HepG2 (cell line): ENCODE data around the gene NRN1L. TPM values are rescaled to one million over a fixed set of nuclear protein-coding genes. Genes with fewer than 3 reads are reported as not detected.
A peak's percentile ranks its signal among the peaks of the same experiment; 100 is the strongest.

Experiments used
- KAT7 ChIP-seq: IDR thresholded peaks from 2 replicates; pipeline ENCODE4 v1.6.1; 2018; ENCODE audit warnings: borderline replicate concordance, missing compliant biosample characterization
- MXD4 ChIP-seq: IDR thresholded peaks from 2 replicates; pipeline ENCODE4 v1.6.1; 2016; ENCODE audit warnings: mild to moderate bottlenecking, missing biosample characterization, missing genetic modification reagents
- NAIF1 ChIP-seq: sonication (generic); formaldehyde crosslinking; IDR thresholded peaks from 2 replicates; pipeline ENCODE4 v1.5.0; 2020; ENCODE audit warnings: mild to moderate bottlenecking, missing genetic modification reagents, borderline replicate concordance
- REXO4 ChIP-seq: sonication (generic); formaldehyde crosslinking; IDR thresholded peaks from 2 replicates; pipeline ENCODE4 v1.8.0; 2022; ENCODE audit warnings: missing genetic modification reagents, mild to moderate bottlenecking, borderline replicate concordance
- ZNF292 ChIP-seq: sonication (generic); formaldehyde crosslinking; IDR thresholded peaks from 2 replicates; pipeline ENCODE4 v1.8.1; 2022; ENCODE audit warnings: mild to moderate bottlenecking, low read depth, missing genetic modification reagents, borderline replicate concordance
- polyA plus RNA-seq, 8 experiments: library from polyadenylated mRNA; depleted of rRNA in 3 of 8; stranded (reverse) in 7 of 8; unstranded in 1 of 8; fragments of >200 nt; fragmentation: Illumina TruSeq in 4 of 8; extraction: Trizol in 4 of 8; gene quantifications; 2 replicates each; pipeline versions ENCODE4 v1.2.1 to v1.2.3, GENCODE V29; 2011 to 2016; ENCODE audit warnings: low read depth in 4 of 8, missing spikeins in 1 of 8, mixed read lengths in 1 of 8; ENCODE audit not compliant: insufficient read depth in 1 of 8
- total RNA-seq, 5 experiments: library from RNA; depleted of rRNA; stranded (reverse); fragments of >200 nt; fragmentation: Illumina TruSeq; extraction: Trizol; gene quantifications; 2 replicates each; pipeline ENCODE4 v1.2.3, GENCODE V29; 2016; ENCODE audit warnings: low read depth in 1 of 5
- TF ChIP-seq, protein P1 (sequence below): sonication (generic); formaldehyde crosslinking; IDR thresholded peaks from 2 replicates; pipeline ENCODE4 v1.5.0; 2020; ENCODE audit warnings: mild to moderate bottlenecking, missing genetic modification reagents, moderate library complexity
- TF ChIP-seq, protein P2 (sequence below): sonication (generic); formaldehyde crosslinking; IDR thresholded peaks from 2 replicates; pipeline ENCODE4 v1.4.0; 2020; ENCODE audit warnings: missing genetic modification reagents, mild to moderate bottlenecking, borderline replicate concordance
- TF ChIP-seq, protein P3 (sequence below): sonication (generic); formaldehyde crosslinking; IDR thresholded peaks from 2 replicates; pipeline ENCODE4 v1.8.0; 2023; ENCODE audit warnings: mild to moderate bottlenecking, missing genetic modification reagents
- TF ChIP-seq, protein P4 (sequence below): sonication (generic); formaldehyde crosslinking; IDR thresholded peaks from 2 replicates; pipeline ENCODE4 v1.4.0; 2020; ENCODE audit warnings: missing genetic modification reagents
- TF ChIP-seq, protein P5 (sequence below): sonication (generic); formaldehyde crosslinking; conservative IDR thresholded peaks from 2 replicates; pipeline ENCODE4 v1.8.0; 2022; ENCODE audit warnings: missing genetic modification reagents
- TF ChIP-seq, protein P6 (sequence below), 2 experiments: IDR thresholded peaks; 2 replicates each; pipeline ENCODE4 v1.6.1; 2011 to 2012; ENCODE audit warnings: low read length in 2 of 2, borderline replicate concordance in 1 of 2, low read depth in 1 of 2, mild to moderate bottlenecking in 1 of 2, moderate library complexity in 1 of 2
- TF ChIP-seq, protein P7 (sequence below): sonication (generic); formaldehyde crosslinking; IDR thresholded peaks from 2 replicates; pipeline ENCODE4 v1.5.1; 2020; ENCODE audit warnings: missing genetic modification reagents, mild to moderate bottlenecking, borderline replicate concordance
- TF ChIP-seq, protein P8 (sequence below): IDR thresholded peaks from 2 replicates; pipeline ENCODE4 v1.6.1; 2016; ENCODE audit warnings: low read depth, borderline replicate concordance

NRN1L gene
- total and polyA plus RNA-seq, 2 of the 13 experiments (the other 11 are each of a cell fraction or from before 2014, with no cell fraction given), result 0.53 to 1.2 TPM

DNA sequence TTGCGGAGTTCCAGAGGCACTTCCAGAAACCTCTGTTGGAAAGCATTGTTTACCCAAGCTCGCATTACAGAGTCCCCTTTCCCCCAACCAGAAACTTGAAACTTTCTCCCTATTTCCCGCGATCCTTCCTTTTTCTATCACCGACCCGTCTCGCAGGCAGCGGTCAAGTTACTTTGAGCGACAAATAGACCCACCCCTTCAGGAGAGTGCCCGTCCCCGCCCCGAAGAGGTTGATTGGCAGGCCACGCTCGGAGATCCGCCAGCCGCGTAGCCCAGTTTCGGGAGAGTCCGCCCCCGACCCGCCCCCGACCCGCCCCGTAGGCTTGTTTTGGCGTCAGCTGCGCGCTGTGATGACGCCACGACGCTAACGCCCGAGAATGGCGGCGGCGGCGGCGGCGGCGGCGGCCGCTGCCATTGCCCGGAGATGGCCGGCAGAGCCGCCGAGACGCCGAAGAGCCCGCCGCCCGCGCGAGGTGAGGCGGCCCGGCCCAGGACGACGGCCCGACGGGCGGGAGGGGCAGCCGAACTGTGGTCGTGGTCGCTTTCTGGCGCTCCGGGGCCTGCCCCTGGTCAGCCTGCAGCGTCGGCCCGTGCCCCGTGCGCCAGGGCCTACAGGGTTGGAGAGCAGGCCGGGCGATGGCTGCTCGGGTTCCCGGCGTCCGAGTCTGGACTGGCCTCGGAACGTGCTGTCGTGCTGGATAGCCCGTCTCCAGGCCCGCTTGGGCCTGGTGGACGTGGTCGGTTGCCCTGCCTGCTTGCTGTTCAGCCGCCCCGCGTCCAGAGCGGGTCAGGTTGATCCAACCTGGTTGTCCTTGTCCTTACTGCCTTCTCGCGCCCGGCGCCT, 8.4 kb downstream of the NRN1L start, which contains the start of gene PSKH1 (continued):
- TF ChIP-seq, protein P1, sequence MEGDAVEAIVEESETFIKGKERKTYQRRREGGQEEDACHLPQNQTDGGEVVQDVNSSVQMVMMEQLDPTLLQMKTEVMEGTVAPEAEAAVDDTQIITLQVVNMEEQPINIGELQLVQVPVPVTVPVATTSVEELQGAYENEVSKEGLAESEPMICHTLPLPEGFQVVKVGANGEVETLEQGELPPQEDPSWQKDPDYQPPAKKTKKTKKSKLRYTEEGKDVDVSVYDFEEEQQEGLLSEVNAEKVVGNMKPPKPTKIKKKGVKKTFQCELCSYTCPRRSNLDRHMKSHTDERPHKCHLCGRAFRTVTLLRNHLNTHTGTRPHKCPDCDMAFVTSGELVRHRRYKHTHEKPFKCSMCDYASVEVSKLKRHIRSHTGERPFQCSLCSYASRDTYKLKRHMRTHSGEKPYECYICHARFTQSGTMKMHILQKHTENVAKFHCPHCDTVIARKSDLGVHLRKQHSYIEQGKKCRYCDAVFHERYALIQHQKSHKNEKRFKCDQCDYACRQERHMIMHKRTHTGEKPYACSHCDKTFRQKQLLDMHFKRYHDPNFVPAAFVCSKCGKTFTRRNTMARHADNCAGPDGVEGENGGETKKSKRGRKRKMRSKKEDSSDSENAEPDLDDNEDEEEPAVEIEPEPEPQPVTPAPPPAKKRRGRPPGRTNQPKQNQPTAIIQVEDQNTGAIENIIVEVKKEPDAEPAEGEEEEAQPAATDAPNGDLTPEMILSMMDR (CRISPR knock-in tag), result peak; percentile 12; the same call in 1 of the 2 replicates
- 0 out of 2 replicates have a peak, but pooled peaks have one; percentile 19 for TF ChIP-seq MXD4 (CRISPR knock-in tag)
- TF ChIP-seq, protein P2, sequence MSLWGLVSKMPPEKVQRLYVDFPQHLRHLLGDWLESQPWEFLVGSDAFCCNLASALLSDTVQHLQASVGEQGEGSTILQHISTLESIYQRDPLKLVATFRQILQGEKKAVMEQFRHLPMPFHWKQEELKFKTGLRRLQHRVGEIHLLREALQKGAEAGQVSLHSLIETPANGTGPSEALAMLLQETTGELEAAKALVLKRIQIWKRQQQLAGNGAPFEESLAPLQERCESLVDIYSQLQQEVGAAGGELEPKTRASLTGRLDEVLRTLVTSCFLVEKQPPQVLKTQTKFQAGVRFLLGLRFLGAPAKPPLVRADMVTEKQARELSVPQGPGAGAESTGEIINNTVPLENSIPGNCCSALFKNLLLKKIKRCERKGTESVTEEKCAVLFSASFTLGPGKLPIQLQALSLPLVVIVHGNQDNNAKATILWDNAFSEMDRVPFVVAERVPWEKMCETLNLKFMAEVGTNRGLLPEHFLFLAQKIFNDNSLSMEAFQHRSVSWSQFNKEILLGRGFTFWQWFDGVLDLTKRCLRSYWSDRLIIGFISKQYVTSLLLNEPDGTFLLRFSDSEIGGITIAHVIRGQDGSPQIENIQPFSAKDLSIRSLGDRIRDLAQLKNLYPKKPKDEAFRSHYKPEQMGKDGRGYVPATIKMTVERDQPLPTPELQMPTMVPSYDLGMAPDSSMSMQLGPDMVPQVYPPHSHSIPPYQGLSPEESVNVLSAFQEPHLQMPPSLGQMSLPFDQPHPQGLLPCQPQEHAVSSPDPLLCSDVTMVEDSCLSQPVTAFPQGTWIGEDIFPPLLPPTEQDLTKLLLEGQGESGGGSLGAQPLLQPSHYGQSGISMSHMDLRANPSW (CRISPR knock-in tag), result 0 out of 2 replicates have a peak, but pooled peaks have one; percentile 15
- TF ChIP-seq, protein P3, sequence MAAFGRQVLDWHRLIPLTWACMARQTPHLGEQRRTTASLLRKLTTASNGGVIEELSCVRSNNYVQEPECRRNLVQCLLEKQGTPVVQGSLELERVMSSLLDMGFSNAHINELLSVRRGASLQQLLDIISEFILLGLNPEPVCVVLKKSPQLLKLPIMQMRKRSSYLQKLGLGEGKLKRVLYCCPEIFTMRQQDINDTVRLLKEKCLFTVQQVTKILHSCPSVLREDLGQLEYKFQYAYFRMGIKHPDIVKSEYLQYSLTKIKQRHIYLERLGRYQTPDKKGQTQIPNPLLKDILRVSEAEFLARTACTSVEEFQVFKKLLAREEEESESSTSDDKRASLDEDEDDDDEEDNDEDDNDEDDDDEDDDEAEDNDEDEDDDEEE (CRISPR knock-in tag), result no peak; the same call in 1 of the 2 replicates
- TF ChIP-seq REXO4 (CRISPR knock-in tag), result peak; percentile 78; the same call in 1 of the 2 replicates
- TF ChIP-seq NAIF1 (CRISPR knock-in tag), result 0 out of 2 replicates have a peak, but pooled peaks have one; percentile 33
- TF ChIP-seq, protein P4, sequence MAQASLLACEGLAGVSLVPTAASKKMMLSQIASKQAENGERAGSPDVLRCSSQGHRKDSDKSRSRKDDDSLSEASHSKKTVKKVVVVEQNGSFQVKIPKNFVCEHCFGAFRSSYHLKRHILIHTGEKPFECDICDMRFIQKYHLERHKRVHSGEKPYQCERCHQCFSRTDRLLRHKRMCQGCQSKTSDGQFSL, result no peak
- TF ChIP-seq ZNF292 (CRISPR knock-in tag), result no peak
- TF ChIP-seq KAT7, result no peak
- TF ChIP-seq, protein P5, sequence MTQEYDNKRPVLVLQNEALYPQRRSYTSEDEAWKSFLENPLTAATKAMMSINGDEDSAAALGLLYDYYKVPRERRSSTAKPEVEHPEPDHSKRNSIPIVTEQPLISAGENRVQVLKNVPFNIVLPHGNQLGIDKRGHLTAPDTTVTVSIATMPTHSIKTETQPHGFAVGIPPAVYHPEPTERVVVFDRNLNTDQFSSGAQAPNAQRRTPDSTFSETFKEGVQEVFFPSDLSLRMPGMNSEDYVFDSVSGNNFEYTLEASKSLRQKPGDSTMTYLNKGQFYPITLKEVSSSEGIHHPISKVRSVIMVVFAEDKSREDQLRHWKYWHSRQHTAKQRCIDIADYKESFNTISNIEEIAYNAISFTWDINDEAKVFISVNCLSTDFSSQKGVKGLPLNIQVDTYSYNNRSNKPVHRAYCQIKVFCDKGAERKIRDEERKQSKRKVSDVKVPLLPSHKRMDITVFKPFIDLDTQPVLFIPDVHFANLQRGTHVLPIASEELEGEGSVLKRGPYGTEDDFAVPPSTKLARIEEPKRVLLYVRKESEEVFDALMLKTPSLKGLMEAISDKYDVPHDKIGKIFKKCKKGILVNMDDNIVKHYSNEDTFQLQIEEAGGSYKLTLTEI (CRISPR knock-in tag), result no peak
- TF ChIP-seq, protein P6, sequence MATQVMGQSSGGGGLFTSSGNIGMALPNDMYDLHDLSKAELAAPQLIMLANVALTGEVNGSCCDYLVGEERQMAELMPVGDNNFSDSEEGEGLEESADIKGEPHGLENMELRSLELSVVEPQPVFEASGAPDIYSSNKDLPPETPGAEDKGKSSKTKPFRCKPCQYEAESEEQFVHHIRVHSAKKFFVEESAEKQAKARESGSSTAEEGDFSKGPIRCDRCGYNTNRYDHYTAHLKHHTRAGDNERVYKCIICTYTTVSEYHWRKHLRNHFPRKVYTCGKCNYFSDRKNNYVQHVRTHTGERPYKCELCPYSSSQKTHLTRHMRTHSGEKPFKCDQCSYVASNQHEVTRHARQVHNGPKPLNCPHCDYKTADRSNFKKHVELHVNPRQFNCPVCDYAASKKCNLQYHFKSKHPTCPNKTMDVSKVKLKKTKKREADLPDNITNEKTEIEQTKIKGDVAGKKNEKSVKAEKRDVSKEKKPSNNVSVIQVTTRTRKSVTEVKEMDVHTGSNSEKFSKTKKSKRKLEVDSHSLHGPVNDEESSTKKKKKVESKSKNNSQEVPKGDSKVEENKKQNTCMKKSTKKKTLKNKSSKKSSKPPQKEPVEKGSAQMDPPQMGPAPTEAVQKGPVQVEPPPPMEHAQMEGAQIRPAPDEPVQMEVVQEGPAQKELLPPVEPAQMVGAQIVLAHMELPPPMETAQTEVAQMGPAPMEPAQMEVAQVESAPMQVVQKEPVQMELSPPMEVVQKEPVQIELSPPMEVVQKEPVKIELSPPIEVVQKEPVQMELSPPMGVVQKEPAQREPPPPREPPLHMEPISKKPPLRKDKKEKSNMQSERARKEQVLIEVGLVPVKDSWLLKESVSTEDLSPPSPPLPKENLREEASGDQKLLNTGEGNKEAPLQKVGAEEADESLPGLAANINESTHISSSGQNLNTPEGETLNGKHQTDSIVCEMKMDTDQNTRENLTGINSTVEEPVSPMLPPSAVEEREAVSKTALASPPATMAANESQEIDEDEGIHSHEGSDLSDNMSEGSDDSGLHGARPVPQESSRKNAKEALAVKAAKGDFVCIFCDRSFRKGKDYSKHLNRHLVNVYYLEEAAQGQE (IDR thresholded peaks at IDR 0.05; ENCODE audit: borderline replicate concordance in 1 of 2, low read depth in 1 of 2, low read length in 2 of 2), result no peak
- TF ChIP-seq, protein P7, sequence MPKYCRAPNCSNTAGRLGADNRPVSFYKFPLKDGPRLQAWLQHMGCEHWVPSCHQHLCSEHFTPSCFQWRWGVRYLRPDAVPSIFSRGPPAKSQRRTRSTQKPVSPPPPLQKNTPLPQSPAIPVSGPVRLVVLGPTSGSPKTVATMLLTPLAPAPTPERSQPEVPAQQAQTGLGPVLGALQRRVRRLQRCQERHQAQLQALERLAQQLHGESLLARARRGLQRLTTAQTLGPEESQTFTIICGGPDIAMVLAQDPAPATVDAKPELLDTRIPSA (CRISPR knock-in tag), result no peak
- TF ChIP-seq, protein P8, sequence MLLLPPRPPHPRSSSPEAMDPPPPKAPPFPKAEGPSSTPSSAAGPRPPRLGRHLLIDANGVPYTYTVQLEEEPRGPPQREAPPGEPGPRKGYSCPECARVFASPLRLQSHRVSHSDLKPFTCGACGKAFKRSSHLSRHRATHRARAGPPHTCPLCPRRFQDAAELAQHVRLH, result peak; percentile 14; the same call in 1 of the 2 replicates
